NCI-H82 treated with DMSO at 0.1 percent for 48 hours (cell line): Measurements from ENCODE around the gene NIPAL3.
"Not testable (repeated sequence)": the region's sequence is repeated elsewhere in the genome, so short reads cannot be mapped to it uniquely, and the experiment has no call there.

Experiments used
- DNase-seq: peaks from one replicate; lab custom pipeline; 2025; ENCODE audit not compliant: unreplicated experiment; lab: John Stamatoyannopoulos, UW

The NIPAL3 gene

GRCh38 chr1:24455272-24455671, 39.7 kb downstream of the NIPAL3 start:
- no peak for DNase-seq

GRCh38 chr1:24457866-24458265, 42.3 kb downstream of the NIPAL3 start:
- no peak for DNase-seq

GRCh38 chr1:24459551-24460266, 44.1 kb downstream of the NIPAL3 start:
- no peak for DNase-seq

- DNase-seq, result not testable (repeated sequence)
These were observed 46.5 kb downstream of the NIPAL3 start for GRCh38 chr1:24462128-24462527.

- DNase-seq, result no peak
These were observed 48.5 kb downstream of the NIPAL3 start for GRCh38 chr1:24463776-24464735.

GRCh38 chr1:24465099-24465498, 49.5 kb downstream of the NIPAL3 start:
- no peak for DNase-seq

GRCh38 chr1:24465638-24466037, 50.0 kb downstream of the NIPAL3 start:
- DNase-seq, result no peak

- no peak for DNase-seq
These were observed 53.2 kb downstream of the NIPAL3 start for GRCh38 chr1:24468685-24469316.

- no peak for DNase-seq
These were observed 55.0 kb downstream of the NIPAL3 start for GRCh38 chr1:24470592-24470991.

GRCh38 chr1:24472527-24473251, 57.1 kb downstream of the NIPAL3 start:
- no peak for DNase-seq

GRCh38 chr1:24474193-24474592, 58.6 kb downstream of the NIPAL3 start:
- DNase-seq, result no peak

- DNase-seq, result no peak
These were observed 60.1 kb downstream of the NIPAL3 start for GRCh38 chr1:24475700-24476099.

- no peak for DNase-seq
These were observed 61.0 kb downstream of the NIPAL3 start for GRCh38 chr1:24476571-24476970.

- DNase-seq, result no peak
These were observed 61.7 kb downstream of the NIPAL3 start for GRCh38 chr1:24477309-24477708.

GRCh38 chr1:24481101-24481500, 65.5 kb downstream of the NIPAL3 start:
- DNase-seq, result no peak

GRCh38 chr1:24481843-24482610, 66.4 kb downstream of the NIPAL3 start:
- no peak for DNase-seq

- DNase-seq, result no peak
These were observed 67.8 kb downstream of the NIPAL3 start for GRCh38 chr1:24483441-24483840.

GRCh38 chr1:24484199-24484598, 68.6 kb downstream of the NIPAL3 start:
- no peak for DNase-seq

- no peak for DNase-seq
These were observed 70.9 kb downstream of the NIPAL3 start for GRCh38 chr1:24486331-24487065.

- DNase-seq, result no peak
These were observed 71.9 kb downstream of the NIPAL3 start for GRCh38 chr1:24487455-24487854.
